HG03097 (cell line): ENCODE results near the gene LMTK2.
"Not testable (repeated sequence)": the region's sequence is repeated elsewhere in the genome, so short reads cannot be mapped to it uniquely, and the experiment has no call there.

Experiments used
- ATAC-seq: cut with Tn5 transposase; IDR thresholded peaks from one replicate; pipeline ENCODE4 v1.9.1; 2021; ENCODE audit not compliant: unreplicated experiment, low FRiP score

The LMTK2 gene

GRCh38 chr7:98102170-98102569 is 4.5 kb upstream of the LMTK2 start:
- no peak for ATAC-seq

- ATAC-seq, result no peak
Observed at GRCh38 chr7:98105942-98106544, 619 bp upstream of the LMTK2 start.

GRCh38 chr7:98107313-98107721 is 655 bp downstream of the LMTK2 start:
- no peak for ATAC-seq

- no peak for ATAC-seq
Observed at GRCh38 chr7:98110249-98111022, 3.8 kb downstream of the LMTK2 start.

- ATAC-seq, result no peak
Observed at GRCh38 chr7:98112077-98112476, 5.4 kb downstream of the LMTK2 start.

DNA sequence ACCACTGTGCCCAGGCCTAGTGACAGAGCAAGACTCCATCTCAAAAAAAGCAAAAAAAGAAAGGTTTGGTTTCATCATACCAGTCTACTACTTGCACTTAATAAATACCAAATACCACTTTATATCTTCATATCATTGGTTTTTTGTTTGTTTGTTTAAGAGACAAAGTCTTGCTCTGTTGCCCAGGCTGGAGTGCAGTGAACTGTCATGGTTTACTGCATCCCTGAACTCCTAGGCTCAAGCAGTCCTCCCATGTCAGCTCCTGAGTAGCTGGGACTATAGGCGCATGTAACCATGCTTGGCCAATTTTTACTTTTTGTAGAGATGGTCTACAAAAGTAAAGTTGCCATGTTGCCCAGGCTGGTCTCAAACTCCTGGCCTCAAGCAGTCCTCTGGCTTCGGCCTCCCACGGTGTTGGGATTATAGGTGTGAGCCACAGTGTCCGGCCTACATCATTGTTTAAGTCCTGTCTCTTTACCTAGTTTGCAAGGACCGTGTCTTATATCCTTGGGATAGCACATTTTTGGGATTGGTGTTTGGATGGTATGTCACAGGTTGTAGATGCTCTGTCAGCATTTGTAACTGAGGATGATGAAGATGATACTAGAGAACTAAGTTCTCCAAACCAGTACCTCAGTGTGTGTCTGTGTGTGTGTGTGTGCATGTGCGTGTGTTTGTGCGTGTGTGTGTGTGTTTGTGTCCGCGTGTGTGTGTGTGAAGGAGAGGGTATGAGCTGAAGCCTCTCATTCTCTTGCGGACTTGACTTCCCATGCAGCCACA is 9.3 kb downstream of the LMTK2 start:
- no peak for ATAC-seq

GRCh38 chr7:98116656-98117461 is 10.2 kb downstream of the LMTK2 start:
- no peak for ATAC-seq

DNA sequence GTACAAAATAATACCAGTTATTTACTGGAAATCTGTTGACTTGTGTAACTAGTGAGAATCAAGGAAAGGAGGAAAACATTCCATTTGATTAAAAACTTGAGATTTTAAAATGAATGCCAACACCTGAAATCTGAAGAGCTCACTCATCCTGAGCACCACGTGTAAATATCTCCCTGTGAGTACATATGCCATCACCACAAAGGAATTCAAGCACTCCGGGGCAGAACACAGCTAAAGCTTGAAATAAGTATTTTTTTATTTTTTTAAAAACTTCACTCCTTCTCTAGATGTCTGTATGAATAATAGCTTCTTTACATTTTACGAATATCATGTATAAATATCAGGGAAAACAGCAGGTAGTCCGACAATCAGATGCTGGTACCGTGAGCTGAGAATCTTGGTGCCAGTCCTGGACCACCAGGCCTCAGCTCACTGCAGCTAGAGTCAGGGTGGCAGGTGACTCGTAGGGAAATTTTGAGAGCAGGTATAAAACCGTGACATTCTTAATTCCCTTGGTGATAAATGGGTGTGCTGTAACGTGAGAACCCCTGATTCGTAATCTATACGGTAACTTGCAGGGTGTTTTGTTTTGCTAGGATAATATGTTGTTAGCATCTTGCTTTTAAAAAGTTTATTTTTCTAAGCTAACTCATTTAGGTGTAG is 12.7 kb downstream of the LMTK2 start:
- ATAC-seq, result no peak

GRCh38 chr7:98120559-98120958 is 13.9 kb downstream of the LMTK2 start:
- ATAC-seq, result no peak

- ATAC-seq, result not testable (repeated sequence)
Observed at GRCh38 chr7:98121388-98121787, 14.7 kb downstream of the LMTK2 start.

- ATAC-seq, result no peak
Observed at GRCh38 chr7:98123365-98123696, 16.7 kb downstream of the LMTK2 start.

DNA sequence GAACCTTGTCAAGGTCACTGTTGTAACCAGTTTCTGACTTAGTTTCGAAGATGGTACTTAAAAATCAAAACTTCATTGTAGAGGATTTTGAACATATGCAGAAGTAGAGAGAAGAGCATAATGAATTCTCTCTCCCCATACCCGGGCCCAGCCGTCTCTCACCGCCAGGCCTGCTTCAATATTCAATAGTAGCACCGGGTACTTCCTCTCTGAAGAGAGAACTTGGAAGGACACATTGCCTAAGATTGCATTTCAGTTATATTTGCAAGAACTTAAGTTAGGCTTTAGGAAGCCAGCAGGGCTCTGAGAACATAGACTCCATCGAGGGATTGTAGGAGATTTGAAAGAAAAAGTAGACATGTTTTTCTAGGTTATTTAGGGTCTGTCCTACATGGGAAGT is 19.1 kb downstream of the LMTK2 start:
- ATAC-seq, result no peak

GRCh38 chr7:98126311-98127142 is 19.9 kb downstream of the LMTK2 start:
- no peak for ATAC-seq

- no peak for ATAC-seq
Observed at GRCh38 chr7:98128346-98128745, 21.7 kb downstream of the LMTK2 start.

DNA sequence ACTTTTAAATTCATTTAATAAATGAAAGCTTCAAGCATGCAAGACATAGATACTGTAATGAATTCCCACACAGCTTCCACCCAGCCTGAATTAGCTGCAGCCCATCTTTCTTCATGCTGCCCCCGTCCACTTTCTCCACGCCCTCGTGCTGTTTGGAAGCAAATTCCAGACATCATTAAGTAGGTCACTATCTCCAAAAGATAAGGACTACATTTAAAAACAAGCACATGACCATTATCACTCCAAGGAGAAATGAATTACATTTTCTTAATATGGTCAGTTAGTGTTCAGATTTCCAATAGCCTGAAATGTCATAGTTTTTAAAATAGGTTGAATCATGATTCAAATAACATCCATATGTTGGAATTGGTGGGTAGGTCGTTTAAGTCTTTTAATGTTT is 24.3 kb downstream of the LMTK2 start:
- ATAC-seq, result no peak

- peak; percentile 55 for ATAC-seq
Observed at GRCh38 chr7:98133181-98133580, 26.5 kb downstream of the LMTK2 start.

DNA sequence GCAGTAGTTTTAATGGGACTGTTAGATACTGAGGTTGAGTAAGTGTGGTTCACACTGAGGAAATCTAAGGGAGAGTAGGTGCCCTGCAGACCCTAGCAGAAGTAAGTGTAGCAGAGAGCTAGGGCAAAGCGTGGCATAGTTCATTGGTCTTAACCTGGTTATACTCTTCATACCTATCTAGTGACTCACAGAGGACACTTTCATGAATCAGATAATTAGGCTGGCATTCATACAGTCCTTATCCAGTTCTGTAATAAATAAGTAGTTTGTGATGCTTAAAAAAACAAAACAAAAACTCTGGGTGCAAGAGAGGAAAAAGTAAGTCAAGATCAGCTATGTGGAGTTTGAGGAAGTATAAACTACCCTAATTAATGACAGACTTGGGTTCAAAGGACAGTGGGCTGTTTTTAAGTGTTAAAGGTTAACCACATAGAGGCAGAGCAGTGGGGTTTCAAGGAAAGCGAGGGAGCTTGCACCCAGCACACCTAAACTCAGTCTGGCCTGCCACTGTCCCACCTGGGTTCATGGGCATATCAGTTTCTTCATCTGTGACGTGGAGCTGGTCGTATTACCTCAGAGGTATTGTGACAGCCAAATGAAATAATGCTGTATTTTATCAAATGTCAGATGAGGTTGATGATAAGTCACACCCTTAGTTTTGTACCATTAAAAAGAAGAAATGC is 27.1 kb downstream of the LMTK2 start:
- no peak for ATAC-seq

GRCh38 chr7:98134420-98135228 is 28.0 kb downstream of the LMTK2 start:
- ATAC-seq, result no peak
